Esophagus muscularis mucosa (tissue), 4 donors: ENCODE measurements around the gene ETV1.

Experiments used
- EP300 ChIP-seq: sonication (generic); formaldehyde crosslinking; IDR thresholded peaks from one replicate; pipeline ENCODE4 v1.6.1; 2017; ENCODE audit warnings: antibody characterized with exemption
- POLR2A ChIP-seq: fragments of 450-650 bp; IDR thresholded peaks from one replicate; pipeline ENCODE4 v1.6.1; 2017; ENCODE audit warnings: antibody characterized with exemption, moderate library complexity, mild to moderate bottlenecking, low read depth
- POLR2AphosphoS5 ChIP-seq, 2 donors: sonication (generic); formaldehyde crosslinking; IDR thresholded peaks; one replicate each; pipeline ENCODE4 v1.6.1; 2017; ENCODE audit warnings: antibody characterized with exemption in 2 of 2
- TF ChIP-seq, protein P1 (sequence below), 3 experiments: fragments of 200-600 bp in 2 of 3; fragments of 450-650 bp in 1 of 3; sonication (generic) in 2 of 3; IDR thresholded peaks; one replicate each; pipeline ENCODE4 v1.5.1; 2017 to 2019; ENCODE audit warnings: antibody characterized with exemption in 3 of 3, mild to moderate bottlenecking in 2 of 3, moderate library complexity in 1 of 3

- TF ChIP-seq POLR2AphosphoS5 (IDR thresholded peaks at IDR 0.05) (no peak), POLR2A (no peak), EP300 (no peak)
- TF ChIP-seq, protein P1, sequence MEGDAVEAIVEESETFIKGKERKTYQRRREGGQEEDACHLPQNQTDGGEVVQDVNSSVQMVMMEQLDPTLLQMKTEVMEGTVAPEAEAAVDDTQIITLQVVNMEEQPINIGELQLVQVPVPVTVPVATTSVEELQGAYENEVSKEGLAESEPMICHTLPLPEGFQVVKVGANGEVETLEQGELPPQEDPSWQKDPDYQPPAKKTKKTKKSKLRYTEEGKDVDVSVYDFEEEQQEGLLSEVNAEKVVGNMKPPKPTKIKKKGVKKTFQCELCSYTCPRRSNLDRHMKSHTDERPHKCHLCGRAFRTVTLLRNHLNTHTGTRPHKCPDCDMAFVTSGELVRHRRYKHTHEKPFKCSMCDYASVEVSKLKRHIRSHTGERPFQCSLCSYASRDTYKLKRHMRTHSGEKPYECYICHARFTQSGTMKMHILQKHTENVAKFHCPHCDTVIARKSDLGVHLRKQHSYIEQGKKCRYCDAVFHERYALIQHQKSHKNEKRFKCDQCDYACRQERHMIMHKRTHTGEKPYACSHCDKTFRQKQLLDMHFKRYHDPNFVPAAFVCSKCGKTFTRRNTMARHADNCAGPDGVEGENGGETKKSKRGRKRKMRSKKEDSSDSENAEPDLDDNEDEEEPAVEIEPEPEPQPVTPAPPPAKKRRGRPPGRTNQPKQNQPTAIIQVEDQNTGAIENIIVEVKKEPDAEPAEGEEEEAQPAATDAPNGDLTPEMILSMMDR (IDR thresholded peaks at IDR 0.05), result no peak
Measured at GRCh38 chr7:13841284-13841683, 148.2 kb downstream of the ETV1 start.
